Activated naive CD8-positive, alpha-beta T cell treated with anti-CD3 and anti-CD28 coated beads, Interleukin-2, amount 10 ng/mL, durations not matched to agents 7 days and 5 days (primary cell): ENCODE results near the gene SNRPB2. TPM values are rescaled to one million over a fixed set of nuclear protein-coding genes. Genes with fewer than 3 reads are reported as not detected.

Experiments used
- ATAC-seq: fragments of 150-1000 bp; cut with Tn5 transposase; one replicate; pipeline ENCODE4 v1.10.0; 2021; ENCODE audit warnings: low read depth, moderate library complexity
- POLR2A ChIA-PET: fragments of 350-600 bp; sonication (Branson Sonifier 250); formaldehyde crosslinking; loops from one replicate; lab custom pipeline; 2021; ENCODE audit warnings: antibody characterized with exemption; lab: Charles Lee
- DNase-seq: peaks from one replicate; pipeline ENCODE4 v3.0.0; 2021
- H3K27ac Mint-ChIP-seq: one replicate; pipeline ENCODE4 v1.8.0; 2022; ENCODE audit warnings: mild to moderate bottlenecking, mixed read lengths
- H3K27me3 Mint-ChIP-seq: one replicate; pipeline ENCODE4 v1.8.0; 2022; ENCODE audit warnings: mild to moderate bottlenecking, moderate library complexity, mixed read lengths
- H3K36me3 Mint-ChIP-seq: one replicate; pipeline ENCODE4 v1.8.0; 2021; ENCODE audit warnings: mild to moderate bottlenecking, mixed read lengths
- H3K4me1 Mint-ChIP-seq: one replicate; pipeline ENCODE4 v1.8.0; 2021; ENCODE audit warnings: mixed read lengths
- H3K4me3 Mint-ChIP-seq: one replicate; pipeline ENCODE4 v1.8.0; 2022; ENCODE audit warnings: mild to moderate bottlenecking, moderate library complexity, mixed read lengths
- H3K9me3 Mint-ChIP-seq: one replicate; pipeline ENCODE4 v1.8.0; 2021; ENCODE audit warnings: mixed read lengths
- total RNA-seq, 2 experiments: library from RNA; stranded (reverse); gene quantifications; one replicate each; pipeline ENCODE4 v1.2.3, GENCODE V29; 2021

SNRPB2 gene
- total RNA-seq, 2 experiments from 2014 or later: 67.3 to 73.0 TPM

DNA sequence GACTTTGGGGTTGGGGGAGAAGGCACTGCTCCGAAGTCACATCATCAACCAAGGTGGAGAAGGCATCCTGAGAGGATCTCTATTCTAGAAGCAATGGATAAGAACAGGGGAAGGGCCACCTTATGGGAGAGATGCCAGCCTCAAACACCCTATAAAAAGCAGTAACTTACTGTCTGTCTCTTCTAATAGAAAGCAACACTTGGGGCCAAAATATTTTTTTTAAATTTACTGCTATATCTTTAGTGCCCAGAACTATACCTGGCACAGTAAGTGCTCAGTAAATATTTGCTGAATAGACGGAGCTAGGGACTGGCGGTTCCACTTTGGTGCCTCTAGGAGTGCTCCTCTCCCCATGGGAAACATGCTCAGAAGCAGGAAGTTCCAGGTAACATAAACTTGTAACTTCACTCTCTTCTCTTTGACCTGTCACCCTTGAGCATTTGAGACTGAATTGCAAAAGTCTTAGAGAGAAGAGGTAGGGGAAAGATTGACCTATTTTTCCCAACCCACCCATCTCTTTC is 17.5 kb downstream of the SNRPB2 start:
- Mint-ChIP-seq H3K27ac (no peak overlapping the region), H3K36me3 (peaks cover 7% of the 10 kb centered on the region), H3K4me3 (no peak overlapping the region), H3K9me3 (no peaks in the 10 kb centered on the region), H3K27me3 (peaks cover 27% of the 10 kb centered on the region), H3K4me1 (peaks cover 6% of the 10 kb centered on the region)
- ATAC-seq (no peak), DNase-seq (no peak)
- POLR2A ChIA-PET: no interaction called here

DNA sequence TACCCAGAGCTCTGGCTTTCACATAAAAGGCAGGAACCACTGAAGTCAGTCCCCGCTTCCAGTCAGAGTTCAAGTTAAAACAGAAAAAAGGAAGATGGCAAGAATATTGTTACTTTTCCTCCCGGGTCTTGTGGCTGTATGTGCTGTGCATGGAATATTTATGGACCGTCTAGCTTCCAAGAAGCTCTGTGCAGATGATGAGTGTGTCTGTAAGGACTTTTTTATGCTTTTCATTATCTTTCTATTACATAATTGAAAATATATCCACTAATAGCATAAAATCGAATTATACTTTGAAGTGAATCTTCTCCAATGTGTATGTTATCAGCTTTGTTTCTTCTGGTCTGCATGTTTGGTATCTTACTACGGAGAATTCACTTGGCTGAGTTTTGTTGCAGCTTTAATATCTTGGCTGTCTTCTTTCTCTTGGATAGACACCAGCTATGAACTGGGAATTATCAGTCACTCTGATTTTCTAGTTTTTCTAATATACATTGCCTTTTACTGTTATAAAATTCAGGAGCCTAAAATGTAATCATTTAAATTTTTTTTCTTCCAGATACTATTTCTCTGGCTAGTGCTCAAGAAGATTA is 18.6 kb downstream of the SNRPB2 start, which contains the start of gene OTOR:
OTOR (plus strand) TSS at position 51 of the 593 bp plus-strand sequence; CDS start at position 95, 44 bp downstream.
- H3K36me3 Mint-ChIP-seq: no peaks in the 10 kb centered on the region
- H3K27me3 Mint-ChIP-seq: peaks cover 27% of the 10 kb centered on the region
- ATAC-seq (no peak), DNase-seq (no peak)
- no peak within 1 kb of the TSS for H3K4me3 Mint-ChIP-seq
- H3K4me1 Mint-ChIP-seq: peaks cover 6% of the 10 kb centered on the region
- no peak within 1 kb of the TSS for H3K27ac Mint-ChIP-seq
- H3K9me3 Mint-ChIP-seq: no peaks in the 10 kb centered on the region
- POLR2A ChIA-PET: interaction anchor here (0.8 kb wide), 1 partner anchor 19 kb away, joined by 4 read pairs; the partner anchor contains the start of gene SNRPB2

- peaks cover 25% of the 10 kb centered on the region for H3K27me3 Mint-ChIP-seq
- no peak overlapping the region for H3K27ac Mint-ChIP-seq
- ATAC-seq (no peak), DNase-seq (no peak)
- POLR2A ChIA-PET: no interaction called here
- H3K4me3 Mint-ChIP-seq: no peak overlapping the region
- H3K4me1 Mint-ChIP-seq: peaks cover 6% of the 10 kb centered on the region
- H3K9me3 Mint-ChIP-seq: no peaks in the 10 kb centered on the region
- no peaks in the 10 kb centered on the region for H3K36me3 Mint-ChIP-seq
Measured at GRCh38 chr20:16749573-16749972, 19.7 kb downstream of the SNRPB2 start.

DNA sequence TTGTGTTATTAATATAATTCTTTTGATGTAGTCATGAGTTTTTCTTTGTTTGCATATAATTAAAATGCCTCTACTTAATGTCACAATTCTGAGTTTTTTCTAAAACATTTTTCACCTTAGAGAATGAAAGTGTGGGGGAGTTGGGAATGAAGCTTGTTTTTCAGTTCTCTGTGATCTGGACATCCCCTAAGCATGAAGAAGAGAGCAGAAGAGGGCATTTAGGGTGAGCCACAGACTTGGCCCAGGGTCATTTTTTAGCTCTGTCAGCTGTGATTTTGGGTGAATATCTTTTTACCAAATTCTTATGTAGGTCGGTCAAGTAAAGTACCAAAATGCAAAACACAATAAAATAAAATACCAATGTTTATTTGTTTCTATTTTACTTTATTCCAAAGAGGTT is 22.3 kb downstream of the SNRPB2 start:
- H3K4me1 Mint-ChIP-seq: peaks cover 6% of the 10 kb centered on the region
- POLR2A ChIA-PET: no interaction called here
- H3K9me3 Mint-ChIP-seq: peaks cover 4% of the 10 kb centered on the region
- no peak overlapping the region for H3K27ac Mint-ChIP-seq
- no peaks in the 10 kb centered on the region for H3K36me3 Mint-ChIP-seq
- peaks cover 17% of the 10 kb centered on the region for H3K27me3 Mint-ChIP-seq
- H3K4me3 Mint-ChIP-seq: no peak overlapping the region
- DNase-seq: no peak
- no peak for ATAC-seq

DNA sequence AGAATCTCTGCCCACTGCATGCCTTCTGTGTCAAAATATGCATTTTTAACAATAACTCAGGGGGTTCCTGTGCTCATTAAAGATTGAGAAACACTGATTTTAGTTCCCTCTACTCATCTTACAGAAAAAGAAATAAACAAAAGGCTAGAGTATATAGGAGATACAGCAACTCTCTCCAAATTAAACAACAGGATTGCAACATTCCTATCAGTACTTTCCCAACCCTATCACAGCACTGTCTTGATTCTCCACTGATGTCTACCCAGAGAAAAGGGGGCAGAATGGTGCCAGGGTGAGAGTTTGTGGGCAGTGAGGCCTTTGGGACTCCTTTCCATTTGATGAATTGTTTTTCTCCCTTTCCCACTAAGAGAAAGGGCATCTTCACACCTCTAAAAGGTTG is 23.1 kb downstream of the SNRPB2 start:
- Mint-ChIP-seq H3K9me3 (peaks cover 4% of the 10 kb centered on the region), H3K27me3 (peaks cover 13% of the 10 kb centered on the region), H3K4me1 (peaks cover 6% of the 10 kb centered on the region), H3K36me3 (no peaks in the 10 kb centered on the region), H3K4me3 (no peak overlapping the region), H3K27ac (no peak overlapping the region)
- no peak for ATAC-seq
- DNase-seq: no peak
- POLR2A ChIA-PET: no interaction called here

GRCh38 chr20:16758454-16759180 is 28.8 kb downstream of the SNRPB2 start:
- DNase-seq (no peak), ATAC-seq (no peak)
- Mint-ChIP-seq H3K9me3 (peaks cover 4% of the 10 kb centered on the region), H3K27me3 (peaks cover 2% of the 10 kb centered on the region), H3K27ac (no peak overlapping the region), H3K4me3 (no peak overlapping the region), H3K36me3 (no peaks in the 10 kb centered on the region), H3K4me1 (no peaks in the 10 kb centered on the region)
- POLR2A ChIA-PET: no interaction called here

DNA sequence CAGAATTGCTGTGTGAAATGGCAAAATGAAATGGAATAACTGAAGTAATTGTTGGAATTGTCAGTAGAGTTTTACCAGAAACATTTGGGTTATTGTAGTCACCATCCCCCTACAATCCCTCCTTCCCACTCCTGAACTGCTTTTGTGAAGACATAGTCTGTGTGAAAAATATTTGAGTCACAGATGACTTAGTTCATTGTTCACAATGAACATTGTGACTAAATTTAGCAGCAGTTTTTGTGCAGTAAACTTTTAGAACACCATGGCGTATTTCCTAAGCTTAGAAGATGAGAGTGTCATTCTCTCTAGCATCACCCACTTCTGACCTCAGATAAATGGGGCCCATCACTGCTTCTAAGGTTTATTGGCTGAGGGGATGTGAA is 29.3 kb downstream of the SNRPB2 start:
- DNase-seq (no peak), ATAC-seq (no peak)
- Mint-ChIP-seq H3K9me3 (peaks cover 4% of the 10 kb centered on the region), H3K27me3 (peaks cover 2% of the 10 kb centered on the region), H3K4me3 (no peak overlapping the region), H3K36me3 (no peaks in the 10 kb centered on the region), H3K4me1 (no peaks in the 10 kb centered on the region), H3K27ac (no peak overlapping the region)
- POLR2A ChIA-PET: no interaction called here

DNA sequence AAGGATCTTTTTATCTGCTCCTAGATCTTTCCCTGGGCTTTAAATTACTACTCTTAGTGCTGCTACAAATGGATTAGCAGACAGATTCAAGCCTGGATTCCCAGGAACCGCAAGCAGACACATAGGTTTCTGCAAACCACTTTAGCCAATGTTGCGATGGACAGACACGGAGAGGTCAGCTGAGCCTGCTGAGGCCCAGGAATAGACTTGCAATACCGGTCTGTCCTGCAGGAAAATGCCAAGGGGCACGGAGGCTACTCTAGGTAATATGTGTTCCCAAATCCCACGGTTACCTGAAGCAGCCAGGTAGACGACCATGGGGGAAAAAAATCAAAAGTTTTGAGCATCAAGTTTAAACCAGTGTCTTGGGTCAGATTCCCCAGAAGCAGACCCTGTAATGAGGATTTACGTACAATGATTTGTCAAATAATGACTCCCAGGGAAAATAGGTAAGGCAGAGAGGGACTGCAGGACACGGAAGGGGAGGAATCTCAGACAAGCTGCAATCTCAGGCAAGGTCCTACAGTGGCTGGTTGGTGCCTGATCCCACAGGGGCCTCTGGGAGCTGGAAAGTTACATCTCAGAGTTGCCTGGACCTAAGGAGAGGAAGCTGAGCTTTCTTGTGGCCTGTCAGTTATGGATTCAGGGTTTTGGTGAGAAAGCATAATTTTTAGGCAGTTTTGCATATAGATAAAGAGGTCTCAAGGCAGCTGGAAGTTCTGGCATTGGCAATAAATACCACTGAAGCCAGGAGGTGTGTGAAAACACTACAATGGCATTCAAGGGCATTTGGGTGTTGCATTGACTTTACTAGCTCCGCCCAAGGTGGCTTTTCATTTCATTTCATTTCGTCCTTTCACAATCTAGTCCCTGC is 30.8 kb downstream of the SNRPB2 start:
- Mint-ChIP-seq H3K36me3 (no peaks in the 10 kb centered on the region), H3K4me3 (no peak overlapping the region), H3K27me3 (peaks cover 4% of the 10 kb centered on the region), H3K9me3 (peaks cover 2% of the 10 kb centered on the region), H3K27ac (no peak overlapping the region), H3K4me1 (no peaks in the 10 kb centered on the region)
- no peak for DNase-seq
- no peak for ATAC-seq
- POLR2A ChIA-PET: no interaction called here

- Mint-ChIP-seq H3K27ac (no peak overlapping the region), H3K36me3 (no peaks in the 10 kb centered on the region), H3K27me3 (peaks cover 9% of the 10 kb centered on the region), H3K9me3 (peaks cover under 1% of the 10 kb centered on the region), H3K4me1 (no peaks in the 10 kb centered on the region), H3K4me3 (no peak overlapping the region)
- no peak for DNase-seq
- ATAC-seq: no peak
- POLR2A ChIA-PET: no interaction called here
Measured at GRCh38 chr20:16761305-16761829, 31.5 kb downstream of the SNRPB2 start.

DNA sequence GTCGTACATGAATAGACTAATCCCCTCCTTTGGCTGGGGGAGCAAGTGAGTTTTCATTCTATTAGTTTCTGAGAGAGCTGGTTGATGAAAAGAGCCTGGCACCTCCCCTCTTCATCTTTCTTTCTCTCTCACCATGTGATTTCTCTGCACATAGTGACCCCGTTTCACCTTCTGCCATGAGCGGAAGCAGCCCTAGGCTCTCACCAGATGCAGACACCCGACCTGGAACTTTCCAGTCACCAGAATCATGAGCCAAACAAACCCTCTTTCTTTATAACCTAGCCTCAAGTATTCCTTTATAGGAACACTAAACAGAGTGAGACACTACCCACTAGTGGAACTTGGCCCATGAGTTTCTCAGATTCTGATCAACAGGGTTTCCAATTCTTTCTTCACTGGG is 34.7 kb downstream of the SNRPB2 start:
- Mint-ChIP-seq H3K27me3 (peaks cover 16% of the 10 kb centered on the region), H3K4me3 (no peak overlapping the region), H3K4me1 (no peaks in the 10 kb centered on the region), H3K36me3 (no peaks in the 10 kb centered on the region), H3K27ac (no peak overlapping the region), H3K9me3 (no peaks in the 10 kb centered on the region)
- POLR2A ChIA-PET: no interaction called here
- ATAC-seq (no peak), DNase-seq (no peak)

GRCh38 chr20:16771213-16771612 is 41.4 kb downstream of the SNRPB2 start:
- Mint-ChIP-seq H3K27me3 (peaks cover 19% of the 10 kb centered on the region), H3K36me3 (no peaks in the 10 kb centered on the region), H3K9me3 (no peaks in the 10 kb centered on the region), H3K4me3 (no peak overlapping the region), H3K4me1 (no peaks in the 10 kb centered on the region), H3K27ac (no peak overlapping the region)
- POLR2A ChIA-PET: no interaction called here
- DNase-seq (no peak), ATAC-seq (no peak)

DNA sequence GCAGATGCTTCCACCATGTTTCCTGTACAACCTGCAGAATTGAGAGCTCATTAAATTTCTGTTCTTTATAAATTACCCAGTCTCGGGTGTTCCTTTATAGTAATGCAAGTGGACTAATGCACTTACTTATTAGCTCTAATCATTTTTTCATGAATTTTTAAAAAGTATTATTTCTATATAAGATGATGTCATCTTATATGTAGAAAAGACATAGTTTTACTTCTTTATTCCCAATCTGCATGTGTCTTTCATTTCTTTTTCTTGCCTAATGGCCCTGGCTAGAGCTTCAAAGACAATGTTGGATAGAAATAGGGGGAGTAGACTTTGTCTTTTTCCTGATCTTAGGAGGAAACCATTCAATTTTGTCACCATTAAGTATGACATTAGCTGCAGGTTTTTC is 46.1 kb downstream of the SNRPB2 start:
- POLR2A ChIA-PET: no interaction called here
- DNase-seq (no peak), ATAC-seq (no peak)
- Mint-ChIP-seq H3K36me3 (no peaks in the 10 kb centered on the region), H3K27ac (no peak overlapping the region), H3K9me3 (peaks cover 1% of the 10 kb centered on the region), H3K4me1 (no peaks in the 10 kb centered on the region), H3K27me3 (peaks cover 12% of the 10 kb centered on the region), H3K4me3 (no peak overlapping the region)

GRCh38 chr20:16777126-16777525 is 47.3 kb downstream of the SNRPB2 start:
- Mint-ChIP-seq H3K9me3 (peaks cover 1% of the 10 kb centered on the region), H3K36me3 (no peaks in the 10 kb centered on the region)
- POLR2A ChIA-PET: no interaction called here

More at GRCh38 chr20:16777126-16777525, 47.3 kb downstream of the SNRPB2 start:
- H3K4me3 Mint-ChIP-seq: no peak overlapping the region
- ATAC-seq: no peak
- H3K27ac Mint-ChIP-seq: no peak overlapping the region
- no peak for DNase-seq
- H3K27me3 Mint-ChIP-seq: peaks cover 9% of the 10 kb centered on the region
- H3K4me1 Mint-ChIP-seq: no peaks in the 10 kb centered on the region
